GM19395 (cell line): ENCODE data around the gene NFRKB.

Experiments used
- ATAC-seq: cut with Tn5 transposase; IDR thresholded peaks from one replicate; pipeline ENCODE4 v1.9.1; 2021; ENCODE audit warnings: mild to moderate bottlenecking, moderate library complexity; ENCODE audit not compliant: unreplicated experiment

NFRKB gene

GRCh38 chr11:129846508-129847335 is 48.7 kb downstream of the NFRKB start:
- ATAC-seq = no peak
